ENCODE measurements around the gene TMTC2.

TMTC2 gene

DNA sequence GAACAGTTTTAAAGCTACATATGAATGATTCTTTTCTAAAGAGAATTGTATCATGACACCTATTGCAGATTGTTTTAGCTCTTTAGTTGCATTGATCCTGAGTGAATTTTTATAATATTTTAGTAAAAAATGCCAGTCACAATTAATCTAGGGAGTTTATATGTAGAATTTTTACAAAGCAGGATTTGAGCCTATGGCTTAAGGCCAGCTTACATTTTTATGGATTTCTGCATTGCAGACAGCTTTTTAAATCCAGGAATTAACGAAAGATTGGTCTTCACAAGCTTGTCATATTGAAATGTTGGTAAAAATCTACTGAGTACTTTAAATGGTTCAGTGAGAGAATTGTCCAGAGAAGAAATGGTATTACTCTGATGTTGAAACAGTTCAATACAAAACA, 358.0 kb downstream of the TMTC2 start:
- H3K18ac ChIP-seq (ENCODE audit: low read length), result no peak overlapping the region
- H3K79me1 ChIP-seq (ENCODE audit: low read length), result no peaks in the 10 kb centered on the region
- H4K12ac ChIP-seq (ENCODE audit: low read depth, low read length), result no peak overlapping the region
- no CpG with 5 or more reads among the region's 1 CpG for WGBS (ENCODE audit: extremely low coverage, insufficient coverage, insufficient read length)
- no peak overlapping the region for H3K9ac ChIP-seq (ENCODE audit: low read length)
- H3K23ac ChIP-seq (ENCODE audit: low read length), result no peak overlapping the region
- H3K14ac ChIP-seq (ENCODE audit: low read length), result no peak overlapping the region
- H3K4me2 ChIP-seq (ENCODE audit: low read length), result no peak overlapping the region
- H3K79me2 ChIP-seq (ENCODE audit: control insufficient read depth, insufficient read depth, low read length, poor library complexity), result no peaks in the 10 kb centered on the region
- H2AFZ ChIP-seq (ENCODE audit: insufficient read depth, low read length, poor library complexity), result no peak overlapping the region
- no peak overlapping the region for H3K4me3 ChIP-seq (ENCODE audit: low read depth, low read length)
- no peak overlapping the region for H2BK12ac ChIP-seq (ENCODE audit: low read length)
- H4K91ac ChIP-seq (ENCODE audit: low read depth, low read length), result no peak overlapping the region
- no peak overlapping the region for H4K8ac ChIP-seq (ENCODE audit: low read depth, low read length)
- H3K36me3 ChIP-seq (ENCODE audit: control insufficient read depth in 1 of 2, insufficient read depth in 2 of 2, low read length in 2 of 2), result peaks cover 0 to 3% of the 10 kb centered on the region in 2 experiments
- DNase-seq, result no peak
- H3K27me3 ChIP-seq (ENCODE audit: insufficient read depth, low read length), result no peaks in the 10 kb centered on the region
- no peak overlapping the region for H2BK120ac ChIP-seq (ENCODE audit: insufficient read depth, low read length, poor library complexity)
- H3K4me1 ChIP-seq (ENCODE audit: control insufficient read depth in 1 of 2, insufficient read depth in 2 of 2, low read length in 2 of 2), result peaks cover 0 to 8% of the 10 kb centered on the region in 2 experiments
- H2AK5ac ChIP-seq (ENCODE audit: low read length), result no peak overlapping the region
- no peak overlapping the region for H3K27ac ChIP-seq (ENCODE audit: low read depth, low read length)
- no peak overlapping the region for H3K4ac ChIP-seq (ENCODE audit: low read depth, low read length)
- no peak overlapping the region for H2BK5ac ChIP-seq (ENCODE audit: low read depth, low read length, poor library complexity)
- no peaks in the 10 kb centered on the region for H3K9me3 ChIP-seq (ENCODE audit: insufficient read depth, low read depth, low read length)

DNA sequence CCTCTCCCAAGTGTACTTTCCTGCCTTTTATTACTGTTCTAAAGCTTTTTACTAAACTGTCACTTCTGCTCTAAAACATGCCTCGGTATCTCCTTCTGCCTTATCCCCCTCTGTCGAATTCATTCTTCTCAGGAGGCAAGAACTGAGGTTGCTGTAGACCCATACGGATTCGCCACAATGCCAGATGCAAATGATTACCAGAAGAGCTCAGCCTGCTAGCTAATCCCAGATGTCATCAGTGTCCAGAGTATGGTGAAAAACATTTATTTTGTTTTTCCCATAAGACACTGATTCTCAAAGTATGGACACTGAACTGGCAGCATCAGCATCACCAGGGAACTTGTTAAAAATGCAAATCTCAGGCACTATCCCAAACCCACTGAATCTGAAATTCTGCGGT, 359.3 kb downstream of the TMTC2 start:
- H3K79me2 ChIP-seq (ENCODE audit: control insufficient read depth, insufficient read depth, low read length, poor library complexity), result no peaks in the 10 kb centered on the region
- H3K23ac ChIP-seq (ENCODE audit: low read length), result no peak overlapping the region
- no peak overlapping the region for H4K91ac ChIP-seq (ENCODE audit: low read depth, low read length)
- H3K36me3 ChIP-seq (ENCODE audit: control insufficient read depth in 1 of 2, insufficient read depth in 2 of 2, low read length in 2 of 2), result peaks cover 3% of the 10 kb centered on the region in 2 experiments
- H3K18ac ChIP-seq (ENCODE audit: low read length), result no peak overlapping the region
- no peak overlapping the region for H3K27ac ChIP-seq (ENCODE audit: low read depth, low read length)
- H4K12ac ChIP-seq (ENCODE audit: low read depth, low read length), result no peak overlapping the region
- no peak overlapping the region for H2AK5ac ChIP-seq (ENCODE audit: low read length)
- no peak overlapping the region for H3K14ac ChIP-seq (ENCODE audit: low read length)
- H3K4me1 ChIP-seq (ENCODE audit: control insufficient read depth in 1 of 2, insufficient read depth in 2 of 2, low read length in 2 of 2), result peaks cover 0 to 5% of the 10 kb centered on the region in 2 experiments
- no peak overlapping the region for H3K9ac ChIP-seq (ENCODE audit: low read length)
- no peaks in the 10 kb centered on the region for H3K9me3 ChIP-seq (ENCODE audit: insufficient read depth, low read depth, low read length)
- no peak overlapping the region for H3K4me2 ChIP-seq (ENCODE audit: low read length)
- H3K79me1 ChIP-seq (ENCODE audit: low read length), result no peaks in the 10 kb centered on the region
- H3K4me3 ChIP-seq (ENCODE audit: low read depth, low read length), result no peak overlapping the region
- H2BK120ac ChIP-seq (ENCODE audit: insufficient read depth, low read length, poor library complexity), result no peak overlapping the region
- H4K8ac ChIP-seq (ENCODE audit: low read depth, low read length), result no peak overlapping the region
- H2AFZ ChIP-seq (ENCODE audit: insufficient read depth, low read length, poor library complexity), result no peak overlapping the region
- no peak overlapping the region for H3K4ac ChIP-seq (ENCODE audit: low read depth, low read length)
- DNase-seq, result no peak
- no CpG with 5 or more reads among the region's 5 CpGs for WGBS (ENCODE audit: extremely low coverage, insufficient coverage, insufficient read length)
- no peaks in the 10 kb centered on the region for H3K27me3 ChIP-seq (ENCODE audit: insufficient read depth, low read length)
- no peak overlapping the region for H2BK5ac ChIP-seq (ENCODE audit: low read depth, low read length, poor library complexity)
- H2BK12ac ChIP-seq (ENCODE audit: low read length), result no peak overlapping the region

DNA sequence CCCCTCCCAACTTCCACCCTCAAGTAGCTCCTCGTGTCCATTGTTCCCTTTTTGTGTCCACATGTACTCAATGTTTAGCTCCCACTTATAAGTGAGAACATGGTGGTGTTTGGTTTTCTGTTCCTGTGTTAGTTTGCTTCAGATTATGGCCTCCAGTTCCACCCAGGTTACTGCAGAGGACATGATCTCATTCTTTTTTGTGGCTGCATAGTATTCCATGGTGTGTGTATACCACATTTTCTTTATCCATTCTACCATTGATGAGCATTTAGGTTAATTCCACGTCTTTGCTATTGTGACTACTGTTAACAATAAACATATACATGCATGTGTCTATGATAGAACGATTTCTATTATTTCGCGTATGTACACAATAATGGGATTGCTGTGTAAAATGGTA, 362.6 kb downstream of the TMTC2 start:
- Histone ChIP-seq H2BK120ac (ENCODE audit: insufficient read depth, low read length, poor library complexity) (no peak overlapping the region), H2AK5ac (ENCODE audit: low read length) (no peak overlapping the region), H2BK5ac (ENCODE audit: low read depth, low read length, poor library complexity) (no peak overlapping the region), H3K4me1 (ENCODE audit: control insufficient read depth in 1 of 2, insufficient read depth in 2 of 2, low read length in 2 of 2) (no peaks in the 10 kb centered on the region), H3K18ac (ENCODE audit: low read length) (no peak overlapping the region), H3K23ac (ENCODE audit: low read length) (no peak overlapping the region), H4K91ac (ENCODE audit: low read depth, low read length) (no peak overlapping the region), H3K27ac (ENCODE audit: low read depth, low read length) (no peak overlapping the region), H2BK12ac (ENCODE audit: low read length) (no peak overlapping the region), H2AFZ (ENCODE audit: insufficient read depth, low read length, poor library complexity) (no peak overlapping the region), H4K8ac (ENCODE audit: low read depth, low read length) (no peak overlapping the region), H3K4me3 (ENCODE audit: low read depth, low read length) (no peak overlapping the region), H3K14ac (ENCODE audit: low read length) (no peak overlapping the region), H3K9ac (ENCODE audit: low read length) (no peak overlapping the region), H3K79me1 (ENCODE audit: low read length) (no peaks in the 10 kb centered on the region), H3K9me3 (ENCODE audit: insufficient read depth, low read depth, low read length) (no peaks in the 10 kb centered on the region), H3K4me2 (ENCODE audit: low read length) (no peak overlapping the region), H3K4ac (ENCODE audit: low read depth, low read length) (no peak overlapping the region), H3K27me3 (ENCODE audit: insufficient read depth, low read length) (no peaks in the 10 kb centered on the region), H3K36me3 (ENCODE audit: control insufficient read depth in 1 of 2, insufficient read depth in 2 of 2, low read length in 2 of 2) (peaks cover 3% of the 10 kb centered on the region in 2 experiments), H4K12ac (ENCODE audit: low read depth, low read length) (no peak overlapping the region), H3K79me2 (ENCODE audit: control insufficient read depth, insufficient read depth, low read length, poor library complexity) (no peaks in the 10 kb centered on the region)
- DNase-seq, result no peak
- WGBS (ENCODE audit: extremely low coverage, insufficient coverage, insufficient read length), result no CpG with 5 or more reads among the region's 5 CpGs

DNA sequence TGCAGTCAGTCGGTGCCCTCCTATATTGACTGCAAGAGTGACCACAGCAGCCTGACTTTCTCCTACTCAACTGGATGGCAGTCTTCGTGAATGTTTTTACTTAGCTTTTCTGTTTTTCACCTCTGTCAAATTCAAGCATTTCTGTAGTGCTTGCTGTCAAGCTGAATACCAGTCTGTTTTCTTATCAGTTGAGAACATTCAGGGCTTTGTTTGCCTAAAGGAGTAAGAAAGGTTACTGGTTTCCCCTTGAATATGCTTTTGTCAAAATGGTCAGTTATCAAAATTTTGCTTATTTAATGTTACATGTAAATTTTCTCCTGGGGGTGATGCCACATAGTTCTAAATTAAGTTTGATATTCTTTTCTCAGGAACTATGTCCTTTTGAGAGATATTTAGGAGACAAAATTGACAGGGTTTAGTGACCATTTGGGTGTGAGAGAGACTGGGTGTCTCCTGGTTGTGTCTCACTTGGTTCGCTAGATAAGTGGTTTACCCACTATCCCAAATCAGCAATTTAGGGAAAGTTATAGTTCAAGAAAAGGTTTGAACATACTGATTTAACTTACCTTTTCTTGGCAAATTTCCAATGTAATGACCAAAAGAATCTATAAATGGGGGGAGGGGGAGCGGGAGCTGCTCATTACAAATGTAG, 366.3 kb downstream of the TMTC2 start:
- H3K79me1 ChIP-seq (ENCODE audit: low read length), result no peaks in the 10 kb centered on the region
- H3K4me1 ChIP-seq (ENCODE audit: control insufficient read depth in 1 of 2, insufficient read depth in 2 of 2, low read length in 2 of 2), result no peaks in the 10 kb centered on the region
- no peaks in the 10 kb centered on the region for H3K9me3 ChIP-seq (ENCODE audit: insufficient read depth, low read depth, low read length)
- H2BK12ac ChIP-seq (ENCODE audit: low read length), result no peak overlapping the region
- no peak overlapping the region for H4K91ac ChIP-seq (ENCODE audit: low read depth, low read length)
- WGBS (ENCODE audit: extremely low coverage, insufficient coverage, insufficient read length), result no CpG with 5 or more reads among the region's 4 CpGs
- no peak overlapping the region for H2BK120ac ChIP-seq (ENCODE audit: insufficient read depth, low read length, poor library complexity)
- no peak overlapping the region for H2BK5ac ChIP-seq (ENCODE audit: low read depth, low read length, poor library complexity)
- no peak overlapping the region for H3K9ac ChIP-seq (ENCODE audit: low read length)
- no peak overlapping the region for H4K12ac ChIP-seq (ENCODE audit: low read depth, low read length)
- no peak overlapping the region for H3K14ac ChIP-seq (ENCODE audit: low read length)
- H3K27me3 ChIP-seq (ENCODE audit: insufficient read depth, low read length), result no peaks in the 10 kb centered on the region
- no peak overlapping the region for H3K27ac ChIP-seq (ENCODE audit: low read depth, low read length)
- no peak overlapping the region for H3K4ac ChIP-seq (ENCODE audit: low read depth, low read length)
- peaks cover 3% of the 10 kb centered on the region in 2 experiments for H3K36me3 ChIP-seq (ENCODE audit: control insufficient read depth in 1 of 2, insufficient read depth in 2 of 2, low read length in 2 of 2)
- H4K8ac ChIP-seq (ENCODE audit: low read depth, low read length), result no peak overlapping the region
- no peak overlapping the region for H3K23ac ChIP-seq (ENCODE audit: low read length)
- no peaks in the 10 kb centered on the region for H3K79me2 ChIP-seq (ENCODE audit: control insufficient read depth, insufficient read depth, low read length, poor library complexity)
- H2AFZ ChIP-seq (ENCODE audit: insufficient read depth, low read length, poor library complexity), result no peak overlapping the region
- DNase-seq, result no peak
- no peak overlapping the region for H2AK5ac ChIP-seq (ENCODE audit: low read length)
- H3K4me2 ChIP-seq (ENCODE audit: low read length), result no peak overlapping the region
- no peak overlapping the region for H3K18ac ChIP-seq (ENCODE audit: low read length)
- H3K4me3 ChIP-seq (ENCODE audit: low read depth, low read length), result no peak overlapping the region
